GM12865 (cell line): ENCODE results near the gene APCDD1L.

Source experiments
- DNase-seq: peaks from one replicate; pipeline ENCODE4 v3.0.0; 2010; ENCODE audit warnings: low read depth
- H3K4me3 ChIP-seq: 2 replicates; pipeline ENCODE4 v1.5.1; 2011; ENCODE audit warnings: mild to moderate bottlenecking, low read depth, low read length, control low read depth
- TF ChIP-seq, protein P1 (sequence below): IDR thresholded peaks from 2 replicates; pipeline ENCODE4 v1.5.1; 2011; ENCODE audit warnings: low read length, control low read depth, low read depth, inconsistent platforms; ENCODE audit not compliant: insufficient read depth; ENCODE audit errors: missing control alignments

The APCDD1L gene

GRCh38 chr20:58514321-58515232 is 622 bp downstream of the APCDD1L start:
- DNase-seq, result no peak

DNA sequence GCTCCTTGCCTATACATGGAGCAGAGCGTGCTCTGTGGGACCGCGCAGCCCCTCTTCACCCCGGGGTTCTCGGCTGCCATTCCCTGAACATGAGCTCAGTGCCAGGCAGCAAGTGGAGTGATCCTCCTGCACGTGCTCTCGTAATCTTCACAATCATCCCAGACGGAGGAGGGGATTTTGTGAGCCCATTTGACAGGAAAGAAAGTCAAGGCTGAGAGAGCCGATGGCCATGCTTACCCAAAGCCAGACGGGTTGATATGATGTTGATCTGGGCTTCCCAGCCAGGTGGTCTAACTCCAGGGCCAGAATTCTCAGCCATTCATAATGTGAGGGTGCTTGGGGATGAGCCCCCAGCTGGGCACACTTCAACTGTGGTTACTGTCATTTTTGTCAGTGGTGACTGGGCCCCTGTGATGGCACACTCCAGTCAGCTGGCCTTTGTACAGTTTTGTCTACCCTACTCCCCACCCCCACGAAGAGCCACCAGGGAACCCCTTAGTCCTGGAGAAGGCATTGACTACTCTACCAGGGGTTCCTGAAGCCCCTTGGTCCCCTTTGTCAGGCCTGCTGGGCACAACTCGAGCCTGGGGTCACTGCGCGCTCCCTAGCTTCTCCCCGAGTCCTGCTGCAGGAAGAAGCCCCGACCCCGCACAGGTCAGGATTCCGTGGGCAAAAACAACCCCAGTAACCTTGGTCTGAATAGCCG is 1.5 kb downstream of the APCDD1L start:
- DNase-seq, result no peak
- TF ChIP-seq, protein P1, sequence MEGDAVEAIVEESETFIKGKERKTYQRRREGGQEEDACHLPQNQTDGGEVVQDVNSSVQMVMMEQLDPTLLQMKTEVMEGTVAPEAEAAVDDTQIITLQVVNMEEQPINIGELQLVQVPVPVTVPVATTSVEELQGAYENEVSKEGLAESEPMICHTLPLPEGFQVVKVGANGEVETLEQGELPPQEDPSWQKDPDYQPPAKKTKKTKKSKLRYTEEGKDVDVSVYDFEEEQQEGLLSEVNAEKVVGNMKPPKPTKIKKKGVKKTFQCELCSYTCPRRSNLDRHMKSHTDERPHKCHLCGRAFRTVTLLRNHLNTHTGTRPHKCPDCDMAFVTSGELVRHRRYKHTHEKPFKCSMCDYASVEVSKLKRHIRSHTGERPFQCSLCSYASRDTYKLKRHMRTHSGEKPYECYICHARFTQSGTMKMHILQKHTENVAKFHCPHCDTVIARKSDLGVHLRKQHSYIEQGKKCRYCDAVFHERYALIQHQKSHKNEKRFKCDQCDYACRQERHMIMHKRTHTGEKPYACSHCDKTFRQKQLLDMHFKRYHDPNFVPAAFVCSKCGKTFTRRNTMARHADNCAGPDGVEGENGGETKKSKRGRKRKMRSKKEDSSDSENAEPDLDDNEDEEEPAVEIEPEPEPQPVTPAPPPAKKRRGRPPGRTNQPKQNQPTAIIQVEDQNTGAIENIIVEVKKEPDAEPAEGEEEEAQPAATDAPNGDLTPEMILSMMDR, result no peak
- H3K4me3 ChIP-seq, result no peak overlapping the region

More at GRCh38 chr20:58514321-58515232, 622 bp downstream of the APCDD1L start:
- H3K4me3 ChIP-seq, result no peak overlapping the region
- TF ChIP-seq, protein P1, result no peak

- TF ChIP-seq, protein P1, result no peak
- H3K4me3 ChIP-seq, result no peak overlapping the region
- no peak for DNase-seq
Measured at GRCh38 chr20:58512808-58513552, 2.2 kb downstream of the APCDD1L start.

DNA sequence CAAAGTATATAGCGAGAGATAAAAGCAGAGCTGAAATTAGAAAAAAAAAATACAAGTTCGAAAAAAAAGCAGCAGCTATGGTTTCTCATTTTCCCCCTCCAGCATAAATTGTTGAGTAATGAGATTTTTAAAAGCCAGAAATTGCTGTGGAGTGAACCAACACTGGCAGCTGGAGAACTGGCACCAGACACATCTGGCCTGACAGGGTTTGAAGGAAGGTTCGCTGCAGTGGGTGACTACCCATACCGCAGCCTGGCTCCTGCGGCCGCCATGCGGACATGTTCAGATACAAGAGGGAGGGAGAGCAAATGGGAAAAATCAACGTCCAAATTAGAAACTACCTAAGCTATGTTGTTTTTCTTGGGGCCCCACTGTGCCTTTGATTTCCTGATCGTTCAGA is 3.3 kb downstream of the APCDD1L start:
- H3K4me3 ChIP-seq, result no peak overlapping the region
- DNase-seq, result no peak
- TF ChIP-seq, protein P1, result no peak

- DNase-seq, result no peak
- H3K4me3 ChIP-seq, result no peak overlapping the region
- TF ChIP-seq, protein P1, result no peak
Measured at GRCh38 chr20:58511364-58511763, 3.8 kb downstream of the APCDD1L start.

DNA sequence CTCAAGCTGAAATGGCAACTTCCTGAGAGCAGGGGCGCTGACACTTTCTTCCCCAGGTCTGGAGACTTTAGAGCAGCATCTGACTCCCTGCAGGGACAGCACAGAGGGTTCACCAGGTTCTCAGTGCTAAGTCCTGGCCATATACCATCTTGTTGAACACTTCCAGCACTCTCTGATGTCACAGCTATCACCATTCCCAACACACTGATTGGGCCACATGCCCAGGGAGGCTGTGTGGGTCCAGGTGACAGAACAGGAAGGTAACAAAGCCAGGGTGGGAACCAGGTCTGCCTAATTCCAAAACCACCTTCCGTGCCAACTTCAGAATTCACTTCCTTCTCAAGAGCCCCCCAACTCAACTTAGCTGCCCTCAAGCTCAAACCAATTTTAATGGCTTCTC is 4.3 kb downstream of the APCDD1L start:
- H3K4me3 ChIP-seq, result no peak overlapping the region
- TF ChIP-seq, protein P1, result no peak
- no peak for DNase-seq
